ENCODE results near the gene IDH3B. TPM values are rescaled to one million over a fixed set of nuclear protein-coding genes. Genes with fewer than 3 reads are reported as not detected.
A peak's percentile ranks its signal among the peaks of the same experiment; 100 is the strongest.

The IDH3B gene
- total RNA-seq, 1 experiment from 2014 or later = 146 TPM

- peak within 1 kb of the TSS; percentile 90 for H3K27ac ChIP-seq (ENCODE audit: low read depth, low read length, poor library complexity, severe bottlenecking)
- H3K9me3 ChIP-seq (ENCODE audit: low read depth, low read length, poor library complexity, severe bottlenecking) = no peaks in the 10 kb centered on the region
- TF ChIP-seq EZH2 (IDR thresholded peaks at IDR 0.05; ENCODE audit: borderline replicate concordance, low read depth, low read length, poor library complexity, severe bottlenecking) = no peak
- TF ChIP-seq, protein P1, sequence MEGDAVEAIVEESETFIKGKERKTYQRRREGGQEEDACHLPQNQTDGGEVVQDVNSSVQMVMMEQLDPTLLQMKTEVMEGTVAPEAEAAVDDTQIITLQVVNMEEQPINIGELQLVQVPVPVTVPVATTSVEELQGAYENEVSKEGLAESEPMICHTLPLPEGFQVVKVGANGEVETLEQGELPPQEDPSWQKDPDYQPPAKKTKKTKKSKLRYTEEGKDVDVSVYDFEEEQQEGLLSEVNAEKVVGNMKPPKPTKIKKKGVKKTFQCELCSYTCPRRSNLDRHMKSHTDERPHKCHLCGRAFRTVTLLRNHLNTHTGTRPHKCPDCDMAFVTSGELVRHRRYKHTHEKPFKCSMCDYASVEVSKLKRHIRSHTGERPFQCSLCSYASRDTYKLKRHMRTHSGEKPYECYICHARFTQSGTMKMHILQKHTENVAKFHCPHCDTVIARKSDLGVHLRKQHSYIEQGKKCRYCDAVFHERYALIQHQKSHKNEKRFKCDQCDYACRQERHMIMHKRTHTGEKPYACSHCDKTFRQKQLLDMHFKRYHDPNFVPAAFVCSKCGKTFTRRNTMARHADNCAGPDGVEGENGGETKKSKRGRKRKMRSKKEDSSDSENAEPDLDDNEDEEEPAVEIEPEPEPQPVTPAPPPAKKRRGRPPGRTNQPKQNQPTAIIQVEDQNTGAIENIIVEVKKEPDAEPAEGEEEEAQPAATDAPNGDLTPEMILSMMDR (conservative IDR thresholded peaks at IDR 0.05; ENCODE audit: low read depth, low read length) = no peak
- POLR2A ChIA-PET (ENCODE audit: low non-redundant PET) = interaction anchor here (0.6 to 1.1 kb wide), 3 partner anchors 12 to 509 kb away, joined by 3 to 4 read pairs (median 3); partner anchors contain the start of gene IDH3B
- peak within 1 kb of the TSS; percentile 100 for H3K4me3 ChIP-seq (ENCODE audit: low read depth, low read length, poor library complexity, severe bottlenecking)
- TSS peak; percentile 82 for BruUV-seq (replicated peaks)
- peaks cover 42% of the 10 kb centered on the region for H3K36me3 ChIP-seq (ENCODE audit: insufficient read depth, low read length, poor library complexity, severe bottlenecking)
- intact Hi-C loops (cut with micrococcal nuclease; ENCODE audit: unreplicated experiment) = loop anchor here (2.0 kb wide), 2 partner anchors 127 to 181 kb away; partner anchors contain the start of gene SNRPB
- H3K27me3 ChIP-seq (replicated peaks; ENCODE audit: insufficient read depth, low read depth, low read length, poor library complexity) = no peaks in the 10 kb centered on the region
- CTCF ChIA-PET = interaction anchor here (0.7 kb wide), 1 partner anchor 444 kb away, joined by 3 read pairs; no protein-coding TSS in a partner anchor
- DNase-seq (ENCODE audit: low spot score) = peak; percentile 97
- H3K4me1 ChIP-seq (ENCODE audit: insufficient read depth, low read length, poor library complexity, severe bottlenecking) = peaks cover 25% of the 10 kb centered on the region
Observed at GRCh38 chr20:2651772-2652723, 12.0 kb downstream of the IDH3B start, which contains the start of gene NOP56. Gene NOP56 (plus strand): TSS chr20:2652632. CDS start chr20:2652661, 29 bp downstream.

DNA sequence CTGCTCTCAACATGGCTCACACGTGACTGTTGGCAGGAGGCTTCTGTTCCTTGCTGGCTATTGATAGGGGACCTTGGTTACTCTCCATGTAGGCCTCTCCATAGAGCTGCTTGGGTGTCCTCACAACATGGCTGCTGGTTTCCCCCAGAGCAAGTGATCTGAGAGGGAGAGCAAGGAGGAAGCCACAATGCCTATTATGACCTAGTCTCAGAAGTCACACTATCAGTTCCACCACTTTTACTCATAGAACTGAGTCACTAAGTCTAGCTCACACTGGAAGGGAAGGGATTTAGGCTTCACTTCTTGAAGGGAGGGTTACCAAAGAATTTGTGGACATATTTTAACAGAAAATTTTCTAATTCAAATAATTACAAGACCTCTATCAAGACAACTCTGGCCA is 20.3 kb downstream of the IDH3B start:
- no TSS peak for BruUV-seq (replicated peaks)
- ChIA-PET POLR2A (ENCODE audit: low non-redundant PET) (no interaction called here), CTCF (no interaction called here)
- Histone ChIP-seq H3K27me3 (replicated peaks; ENCODE audit: insufficient read depth, low read depth, low read length, poor library complexity) (no peaks in the 10 kb centered on the region), H3K9me3 (ENCODE audit: low read depth, low read length, poor library complexity, severe bottlenecking) (no peaks in the 10 kb centered on the region), H3K27ac (ENCODE audit: low read depth, low read length, poor library complexity, severe bottlenecking) (no peak overlapping the region), H3K4me3 (ENCODE audit: low read depth, low read length, poor library complexity, severe bottlenecking) (no peak overlapping the region), H3K36me3 (ENCODE audit: insufficient read depth, low read length, poor library complexity, severe bottlenecking) (no peaks in the 10 kb centered on the region), H3K4me1 (ENCODE audit: insufficient read depth, low read length, poor library complexity, severe bottlenecking) (no peaks in the 10 kb centered on the region)
- TF ChIP-seq EZH2 (IDR thresholded peaks at IDR 0.05; ENCODE audit: borderline replicate concordance, low read depth, low read length, poor library complexity, severe bottlenecking) = no peak
- TF ChIP-seq, protein P1 (conservative IDR thresholded peaks at IDR 0.05; ENCODE audit: low read depth, low read length) = no peak
- no peak for DNase-seq (ENCODE audit: low spot score)
- intact Hi-C loops (cut with micrococcal nuclease; ENCODE audit: unreplicated experiment) = no loop called here

- no peak for TF ChIP-seq EZH2 (IDR thresholded peaks at IDR 0.05; ENCODE audit: borderline replicate concordance, low read depth, low read length, poor library complexity, severe bottlenecking)
- TF ChIP-seq, protein P1 (conservative IDR thresholded peaks at IDR 0.05; ENCODE audit: low read depth, low read length) = no peak
- H3K9me3 ChIP-seq (ENCODE audit: low read depth, low read length, poor library complexity, severe bottlenecking) = no peaks in the 10 kb centered on the region
- DNase-seq (ENCODE audit: low spot score) = no peak
- ChIA-PET POLR2A (ENCODE audit: low non-redundant PET) (no interaction called here), CTCF (no interaction called here)
- H3K27me3 ChIP-seq (replicated peaks; ENCODE audit: insufficient read depth, low read depth, low read length, poor library complexity) = no peaks in the 10 kb centered on the region
- intact Hi-C loops (cut with micrococcal nuclease; ENCODE audit: unreplicated experiment) = no loop called here
- no TSS peak for BruUV-seq (replicated peaks)
- no peak overlapping the region for H3K27ac ChIP-seq (ENCODE audit: low read depth, low read length, poor library complexity, severe bottlenecking)
- no peaks in the 10 kb centered on the region for H3K36me3 ChIP-seq (ENCODE audit: insufficient read depth, low read length, poor library complexity, severe bottlenecking)
- H3K4me1 ChIP-seq (ENCODE audit: insufficient read depth, low read length, poor library complexity, severe bottlenecking) = no peaks in the 10 kb centered on the region
- no peak overlapping the region for H3K4me3 ChIP-seq (ENCODE audit: low read depth, low read length, poor library complexity, severe bottlenecking)
Observed at GRCh38 chr20:2640899-2641298, 23.1 kb downstream of the IDH3B start.

Data from A673 (cell line).